GM13976 (cell line): ENCODE measurements around the gene MCHR1.

Experiments
- DNase-seq: peaks from one replicate; pipeline ENCODE4 v3.0.0; 2012; ENCODE audit warnings: low spot score
- CTCF ChIP-seq: IDR thresholded peaks from 2 replicates; pipeline ENCODE4 v1.5.1; 2012; ENCODE audit warnings: borderline replicate concordance, mild to moderate bottlenecking; ENCODE audit not compliant: insufficient read depth; ENCODE audit errors: extremely low read depth, missing control alignments, control extremely low read depth
- in situ Hi-C: fragments of 300-500 bp; cut with MboI; formaldehyde crosslinking; loops from one replicate; pipeline ENCODE4 v1.12.0; 2022; ENCODE audit warnings: low sequenced_read_pairs, mixed read lengths, inconsistent platforms; ENCODE audit not compliant: unreplicated experiment

The MCHR1 gene

GRCh38 chr22:40679249-40679963, at the start of gene MCHR1:
Gene MCHR1, plus strand, starts transcription at chr22:40679484. Its CDS starts 169 bp downstream, at chr22:40679653.
- in situ Hi-C loops = no loop called here
- DNase-seq = no peak
- TF ChIP-seq CTCF = no peak

GRCh38 chr22:40631925-40632324, 47.4 kb upstream of the MCHR1 start:
- no peak for TF ChIP-seq CTCF
- no peak for DNase-seq
- in situ Hi-C loops = no loop called here

- in situ Hi-C loops = no loop called here
- TF ChIP-seq CTCF = no peak
Measured at GRCh38 chr22:40633036-40633435, 46.2 kb upstream of the MCHR1 start.

GRCh38 chr22:40634119-40634903, 45.0 kb upstream of the MCHR1 start:
- in situ Hi-C loops = no loop called here
- no peak for DNase-seq
- no peak for TF ChIP-seq CTCF

More at GRCh38 chr22:40633036-40633435, 46.2 kb upstream of the MCHR1 start:
- no peak for DNase-seq

- no peak for DNase-seq
- in situ Hi-C loops = no loop called here
- no peak for TF ChIP-seq CTCF
Measured at GRCh38 chr22:40635043-40635939, 44.0 kb upstream of the MCHR1 start.

- in situ Hi-C loops = no loop called here
- TF ChIP-seq CTCF = no peak
- no peak for DNase-seq
Measured at GRCh38 chr22:40635940-40636379, 43.3 kb upstream of the MCHR1 start.
